ENCODE measurements around the gene PCYT2. TPM values are rescaled to one million over a fixed set of nuclear protein-coding genes. Genes with fewer than 3 reads are reported as not detected.
A peak's percentile ranks its signal among the peaks of the same experiment; 100 is the strongest.

Gene PCYT2
- total and polyA plus RNA-seq, 9 of the 15 experiments (the other 6 are each of a cell fraction or from before 2014, with no cell fraction given) = 0.92 to 134 (median 82.5) TPM

DNA sequence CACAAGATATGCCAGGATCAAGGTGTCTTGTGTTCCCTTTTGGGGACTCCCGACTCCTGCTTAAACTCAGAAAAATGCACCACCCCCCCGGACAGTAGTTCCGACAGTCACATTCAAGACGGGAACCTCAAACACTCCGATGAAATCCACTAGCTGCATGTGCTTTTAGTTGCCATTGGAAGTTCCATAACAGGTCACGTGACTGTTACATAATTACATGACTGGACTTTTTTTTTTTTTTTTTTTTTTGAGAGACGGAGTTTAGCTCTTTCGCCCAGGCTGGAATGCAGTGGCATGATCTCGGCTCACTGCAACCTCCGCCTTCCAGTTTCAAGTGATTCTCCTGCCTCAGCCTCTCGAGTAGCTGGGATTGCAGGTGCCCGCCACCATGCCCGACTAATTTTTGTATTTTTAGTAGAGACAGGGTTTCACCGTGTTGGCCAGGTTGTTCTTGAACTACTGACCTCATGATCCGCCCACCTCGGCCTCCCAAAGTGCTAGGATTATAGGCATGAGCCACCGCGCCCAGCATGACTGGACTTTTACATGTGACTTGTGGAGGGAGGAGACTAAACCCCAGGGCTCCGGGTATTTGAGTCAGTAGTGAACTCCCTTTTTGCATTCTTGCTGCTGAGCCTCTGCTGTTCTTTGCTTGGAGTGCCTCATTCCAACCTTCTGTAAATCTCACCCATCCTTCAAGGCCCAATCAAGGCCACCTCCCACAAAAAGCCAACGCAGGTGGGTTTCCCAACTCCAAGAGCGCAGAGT, 5.2 kb upstream of the PCYT2 start (continued):
- TF ChIP-seq, protein P1, sequence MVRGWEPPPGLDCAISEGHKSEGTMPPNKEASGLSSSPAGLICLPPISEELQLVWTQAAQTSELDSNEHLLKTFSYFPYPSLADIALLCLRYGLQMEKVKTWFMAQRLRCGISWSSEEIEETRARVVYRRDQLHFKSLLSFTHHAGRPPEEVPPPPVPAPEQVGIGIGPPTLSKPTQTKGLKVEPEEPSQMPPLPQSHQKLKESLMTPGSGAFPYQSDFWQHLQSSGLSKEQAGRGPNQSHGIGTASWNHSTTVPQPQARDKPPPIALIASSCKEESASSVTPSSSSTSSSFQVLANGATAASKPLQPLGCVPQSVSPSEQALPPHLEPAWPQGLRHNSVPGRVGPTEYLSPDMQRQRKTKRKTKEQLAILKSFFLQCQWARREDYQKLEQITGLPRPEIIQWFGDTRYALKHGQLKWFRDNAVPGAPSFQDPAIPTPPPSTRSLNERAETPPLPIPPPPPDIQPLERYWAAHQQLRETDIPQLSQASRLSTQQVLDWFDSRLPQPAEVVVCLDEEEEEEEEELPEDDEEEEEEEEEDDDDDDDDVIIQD (CRISPR knock-in tag; IDR thresholded peaks at IDR 0.05) = no peak
- TF ChIP-seq NR2C2 (CRISPR knock-in tag; IDR thresholded peaks at IDR 0.05) (no peak), NR2C2 (tag; IDR thresholded peaks at IDR 0.05) (peak; percentile 66), POLR2AphosphoS5 (IDR thresholded peaks at IDR 0.05; ENCODE audit: control insufficient read depth, insufficient read depth, low read depth, low read length) (peak; percentile 41), ZFP36 (IDR thresholded peaks at IDR 0.05; ENCODE audit: low read depth, low read length, partially characterized antibody) (no peak), SRSF7 (optimal IDR thresholded peaks at IDR 0.05; ENCODE audit: low read depth, low read length) (no peak), RAD51 (IDR thresholded peaks at IDR 0.05; ENCODE audit: borderline replicate concordance, low read depth) (peak; percentile 89), STAT5B (CRISPR knock-in tag; IDR thresholded peaks at IDR 0.05) (no peak), ZC3H11A (IDR thresholded peaks at IDR 0.05; ENCODE audit: low read depth, low read length) (no peak), HNRNPK (IDR thresholded peaks at IDR 0.05; ENCODE audit: low read depth, low read length, poor library complexity, severe bottlenecking) (no peak), TRIM24 (IDR thresholded peaks at IDR 0.05) (0 out of 4 replicates have a peak, but pooled peaks of 1 of the 2 experiments have one; percentile 8), BHLHE40 (IDR thresholded peaks at IDR 0.05; ENCODE audit: low read length) (peak; percentile 26; the same call in 1 of the 2 replicates), ZNF644 (tag; IDR thresholded peaks at IDR 0.05; ENCODE audit: low read depth) (no peak), C11orf30 (IDR thresholded peaks at IDR 0.05; ENCODE audit: low read depth) (peak; percentile 37), ZC3H8 (IDR thresholded peaks at IDR 0.05) (no peak)
- TF ChIP-seq, protein P2, sequence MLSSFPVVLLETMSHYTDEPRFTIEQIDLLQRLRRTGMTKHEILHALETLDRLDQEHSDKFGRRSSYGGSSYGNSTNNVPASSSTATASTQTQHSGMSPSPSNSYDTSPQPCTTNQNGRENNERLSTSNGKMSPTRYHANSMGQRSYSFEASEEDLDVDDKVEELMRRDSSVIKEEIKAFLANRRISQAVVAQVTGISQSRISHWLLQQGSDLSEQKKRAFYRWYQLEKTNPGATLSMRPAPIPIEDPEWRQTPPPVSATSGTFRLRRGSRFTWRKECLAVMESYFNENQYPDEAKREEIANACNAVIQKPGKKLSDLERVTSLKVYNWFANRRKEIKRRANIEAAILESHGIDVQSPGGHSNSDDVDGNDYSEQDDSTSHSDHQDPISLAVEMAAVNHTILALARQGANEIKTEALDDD (IDR thresholded peaks at IDR 0.05) = peak; percentile 63; the same call in 1 of the 2 replicates
- TF ChIP-seq, protein P3, sequence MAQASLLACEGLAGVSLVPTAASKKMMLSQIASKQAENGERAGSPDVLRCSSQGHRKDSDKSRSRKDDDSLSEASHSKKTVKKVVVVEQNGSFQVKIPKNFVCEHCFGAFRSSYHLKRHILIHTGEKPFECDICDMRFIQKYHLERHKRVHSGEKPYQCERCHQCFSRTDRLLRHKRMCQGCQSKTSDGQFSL (CRISPR knock-in tag; IDR thresholded peaks at IDR 0.05) = no peak
- TF ChIP-seq, protein P3 (tag; IDR thresholded peaks at IDR 0.05) = no peak
- TF ChIP-seq, protein P4, sequence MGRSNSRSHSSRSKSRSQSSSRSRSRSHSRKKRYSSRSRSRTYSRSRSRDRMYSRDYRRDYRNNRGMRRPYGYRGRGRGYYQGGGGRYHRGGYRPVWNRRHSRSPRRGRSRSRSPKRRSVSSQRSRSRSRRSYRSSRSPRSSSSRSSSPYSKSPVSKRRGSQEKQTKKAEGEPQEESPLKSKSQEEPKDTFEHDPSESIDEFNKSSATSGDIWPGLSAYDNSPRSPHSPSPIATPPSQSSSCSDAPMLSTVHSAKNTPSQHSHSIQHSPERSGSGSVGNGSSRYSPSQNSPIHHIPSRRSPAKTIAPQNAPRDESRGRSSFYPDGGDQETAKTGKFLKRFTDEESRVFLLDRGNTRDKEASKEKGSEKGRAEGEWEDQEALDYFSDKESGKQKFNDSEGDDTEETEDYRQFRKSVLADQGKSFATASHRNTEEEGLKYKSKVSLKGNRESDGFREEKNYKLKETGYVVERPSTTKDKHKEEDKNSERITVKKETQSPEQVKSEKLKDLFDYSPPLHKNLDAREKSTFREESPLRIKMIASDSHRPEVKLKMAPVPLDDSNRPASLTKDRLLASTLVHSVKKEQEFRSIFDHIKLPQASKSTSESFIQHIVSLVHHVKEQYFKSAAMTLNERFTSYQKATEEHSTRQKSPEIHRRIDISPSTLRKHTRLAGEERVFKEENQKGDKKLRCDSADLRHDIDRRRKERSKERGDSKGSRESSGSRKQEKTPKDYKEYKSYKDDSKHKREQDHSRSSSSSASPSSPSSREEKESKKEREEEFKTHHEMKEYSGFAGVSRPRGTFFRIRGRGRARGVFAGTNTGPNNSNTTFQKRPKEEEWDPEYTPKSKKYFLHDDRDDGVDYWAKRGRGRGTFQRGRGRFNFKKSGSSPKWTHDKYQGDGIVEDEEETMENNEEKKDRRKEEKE (IDR thresholded peaks at IDR 0.05; ENCODE audit: borderline replicate concordance in 1 of 2, control insufficient read depth in 1 of 2, low read depth in 2 of 2, low read length in 1 of 2) = no peak
- TF ChIP-seq, protein P5, sequence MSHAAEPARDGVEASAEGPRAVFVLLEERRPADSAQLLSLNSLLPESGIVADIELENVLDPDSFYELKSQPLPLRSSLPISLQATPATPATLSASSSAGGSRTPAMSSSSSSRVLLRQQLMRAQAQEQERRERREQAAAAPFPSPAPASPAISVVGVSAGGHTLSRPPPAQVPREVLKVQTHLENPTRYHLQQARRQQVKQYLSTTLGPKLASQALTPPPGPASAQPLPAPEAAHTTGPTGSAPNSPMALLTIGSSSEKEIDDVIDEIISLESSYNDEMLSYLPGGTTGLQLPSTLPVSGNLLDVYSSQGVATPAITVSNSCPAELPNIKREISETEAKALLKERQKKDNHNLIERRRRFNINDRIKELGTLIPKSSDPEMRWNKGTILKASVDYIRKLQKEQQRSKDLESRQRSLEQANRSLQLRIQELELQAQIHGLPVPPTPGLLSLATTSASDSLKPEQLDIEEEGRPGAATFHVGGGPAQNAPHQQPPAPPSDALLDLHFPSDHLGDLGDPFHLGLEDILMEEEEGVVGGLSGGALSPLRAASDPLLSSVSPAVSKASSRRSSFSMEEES (CRISPR knock-in tag; IDR thresholded peaks at IDR 0.05) = peak; percentile 85
